Activated CD4-positive, CD25-positive, alpha-beta regulatory T cell treated with anti-CD3 and anti-CD28 coated beads, Interleukin-2, amount 50 U/mL, for 16 hours (primary cell): ENCODE results near the gene TCEANC.

Experiments used
- DNase-seq: peaks from one replicate; pipeline ENCODE4 v3.0.0-alpha.2; 2020; ENCODE audit warnings: low read depth, low spot score

Gene TCEANC

GRCh38 chrX:13691841-13692371 is 39.0 kb downstream of the TCEANC start:
- no peak for DNase-seq

DNA sequence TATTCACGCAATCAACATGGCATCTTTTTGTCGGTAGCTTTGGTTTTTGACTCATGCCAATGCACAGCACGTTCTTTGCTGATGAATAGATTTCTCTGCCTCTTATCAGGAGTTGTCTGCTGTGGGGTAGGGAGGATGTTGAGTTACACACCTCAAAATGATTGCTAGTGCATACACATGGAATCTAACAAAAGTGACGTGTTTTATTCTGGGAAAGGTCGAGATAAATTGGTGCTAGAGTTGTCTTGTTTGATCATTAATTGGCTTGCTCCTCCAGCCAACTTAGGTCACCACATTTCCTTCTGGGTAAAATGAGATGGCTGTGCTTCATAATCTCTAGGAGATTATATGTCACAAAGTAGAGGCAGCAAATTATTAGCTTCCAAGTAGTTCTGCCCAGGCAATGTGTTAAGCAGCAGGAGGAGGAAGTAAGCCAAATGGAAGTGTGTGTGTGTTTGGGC is 39.9 kb downstream of the TCEANC start:
- no peak for DNase-seq

DNA sequence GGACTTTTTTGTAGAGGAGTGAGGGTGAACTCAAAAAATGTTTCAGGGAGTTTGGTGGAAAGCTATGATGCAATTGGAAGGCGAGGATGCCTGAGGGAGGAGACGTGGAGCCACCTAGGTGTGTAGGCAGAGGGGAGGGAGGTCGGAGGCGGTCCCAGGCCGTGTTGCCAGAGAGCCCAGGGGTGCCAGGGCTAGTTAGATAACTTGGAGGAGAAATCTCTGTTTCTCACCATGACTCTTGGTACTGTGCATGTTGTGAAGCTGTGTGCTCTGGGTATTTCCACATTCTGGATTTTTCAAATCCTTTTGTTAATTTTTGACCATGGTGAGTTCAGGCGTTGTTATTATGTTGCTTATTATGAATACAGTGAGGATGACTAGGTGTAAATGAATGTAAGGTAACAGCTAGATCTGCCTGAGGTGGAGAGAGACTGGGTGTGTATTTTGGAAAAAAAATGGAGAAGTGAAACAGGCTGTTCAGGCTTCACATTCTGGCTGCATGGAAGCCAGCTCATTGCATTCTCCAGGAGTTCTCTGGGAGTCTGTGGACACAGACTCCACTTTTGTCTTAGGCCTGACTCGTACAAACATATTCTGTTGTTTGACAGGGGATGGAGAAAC is 40.5 kb downstream of the TCEANC start:
- no peak for DNase-seq

- DNase-seq, result no peak
Measured at GRCh38 chrX:13694359-13694758, 41.4 kb downstream of the TCEANC start.

DNA sequence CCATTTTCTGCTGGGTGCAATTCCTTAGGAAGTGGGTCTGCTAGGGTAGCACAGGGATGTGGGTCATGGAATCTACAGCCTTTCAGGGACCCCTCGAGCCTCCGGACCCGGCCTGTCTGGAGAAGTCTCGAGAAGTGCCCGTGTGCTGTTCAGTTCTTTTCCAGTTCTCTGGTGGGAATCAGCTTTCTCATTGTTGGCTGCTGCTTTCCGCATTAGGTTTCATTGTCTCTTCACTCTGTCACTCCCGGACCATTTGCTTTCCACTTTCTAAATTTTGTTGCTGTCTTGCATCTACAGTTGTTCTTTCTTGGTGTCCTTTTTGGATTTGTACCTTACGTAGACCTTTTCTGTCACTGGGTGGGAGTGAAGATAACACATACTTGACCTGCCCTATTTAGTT is 42.0 kb downstream of the TCEANC start:
- no peak for DNase-seq

DNA sequence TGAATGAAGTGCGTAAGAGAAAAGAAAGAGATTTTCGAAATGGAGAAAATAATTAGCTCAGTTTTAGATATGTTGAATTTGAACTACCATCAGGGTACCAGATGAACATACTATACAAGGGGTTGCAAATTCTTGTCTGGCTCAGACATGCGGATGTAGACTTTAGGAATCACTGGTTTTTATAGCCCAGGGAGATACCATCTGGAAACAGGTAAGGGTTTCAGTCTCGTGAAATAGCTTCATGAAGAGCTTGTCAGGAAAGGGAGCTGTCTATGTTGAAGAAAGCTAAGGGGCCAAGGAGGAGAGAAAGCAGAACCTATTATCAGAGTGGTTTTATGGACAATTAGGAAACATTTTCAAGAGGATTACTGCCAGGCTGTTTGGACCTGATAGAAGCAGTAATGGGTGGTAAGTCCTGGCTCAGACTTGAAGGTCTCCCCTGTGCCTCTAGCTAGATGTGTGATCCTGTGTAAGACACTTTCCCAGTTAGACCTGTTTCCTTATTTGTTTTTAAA is 42.7 kb downstream of the TCEANC start:
- no peak for DNase-seq

- no peak for DNase-seq
Measured at GRCh38 chrX:13697455-13697854, 44.5 kb downstream of the TCEANC start.

- DNase-seq, result no peak
Measured at GRCh38 chrX:13697976-13698375, 45.0 kb downstream of the TCEANC start.

DNA sequence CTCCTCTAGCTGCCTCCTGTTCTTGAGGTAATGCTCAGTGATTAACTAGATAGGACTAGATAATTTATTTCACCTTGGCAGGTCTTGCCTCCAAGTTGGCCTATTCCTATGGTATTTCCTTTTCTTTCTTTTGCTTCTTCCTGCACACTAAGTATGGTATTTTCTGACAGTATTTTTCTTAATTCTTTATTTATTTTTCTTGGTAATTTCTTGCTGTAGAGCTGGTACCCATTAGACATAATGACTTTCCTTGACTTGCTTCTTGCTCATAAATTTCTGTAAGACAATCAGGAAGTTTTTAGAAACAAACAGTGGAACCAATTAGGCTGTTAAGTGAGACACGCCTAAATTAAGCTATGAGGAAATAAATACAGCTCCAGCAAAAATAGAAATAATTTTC is 45.5 kb downstream of the TCEANC start:
- no peak for DNase-seq

DNA sequence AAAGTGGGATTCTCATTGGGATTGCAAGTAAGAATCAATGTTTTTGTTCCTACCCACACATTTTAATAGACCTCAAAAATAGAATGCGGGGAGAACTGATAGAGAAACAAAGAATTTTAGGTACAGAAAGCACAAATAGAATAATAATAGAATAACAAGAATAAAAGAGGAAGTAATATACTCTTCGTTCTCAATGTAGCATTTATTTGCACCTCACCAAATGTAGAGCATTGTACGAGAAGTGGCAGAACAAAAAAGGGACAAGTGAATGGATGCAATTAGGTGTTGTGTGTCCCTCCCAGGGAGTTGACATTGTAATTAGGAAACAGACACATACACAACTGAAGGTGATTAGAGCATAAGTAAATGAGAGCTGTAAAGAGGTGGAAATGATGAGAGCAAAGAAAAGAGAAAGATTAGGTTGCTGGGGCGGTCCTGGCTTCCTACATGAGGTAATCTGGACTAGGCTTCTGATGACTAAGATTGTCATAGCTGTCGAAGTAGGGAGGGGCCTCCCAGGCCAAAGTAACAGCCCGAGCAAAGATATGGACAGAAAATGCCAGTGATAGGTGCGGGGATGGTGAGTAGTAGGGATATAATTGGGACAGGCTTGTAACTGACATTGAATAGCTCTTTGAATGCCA is 46.4 kb downstream of the TCEANC start:
- DNase-seq, result no peak

DNA sequence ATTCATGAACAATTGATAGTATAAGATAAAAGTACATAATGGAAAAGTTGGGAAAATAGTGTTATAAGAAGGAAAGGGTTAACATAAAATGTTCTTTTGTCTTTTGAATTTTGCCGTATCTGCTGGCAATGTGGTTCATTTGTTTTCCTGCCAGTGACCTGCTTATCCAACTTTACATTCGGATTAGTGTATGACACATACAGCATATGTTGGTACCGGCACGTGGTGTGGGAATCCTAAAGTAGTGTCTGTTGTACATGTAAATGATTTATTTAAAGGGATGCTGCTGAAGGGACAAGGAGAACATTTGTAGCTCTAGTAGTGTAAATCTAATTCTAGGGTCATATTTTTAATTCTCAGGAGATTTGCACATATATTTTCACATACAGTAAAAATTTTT is 47.4 kb downstream of the TCEANC start:
- no peak for DNase-seq

- DNase-seq, result no peak
Measured at GRCh38 chrX:13702111-13702789, 49.3 kb downstream of the TCEANC start.

DNA sequence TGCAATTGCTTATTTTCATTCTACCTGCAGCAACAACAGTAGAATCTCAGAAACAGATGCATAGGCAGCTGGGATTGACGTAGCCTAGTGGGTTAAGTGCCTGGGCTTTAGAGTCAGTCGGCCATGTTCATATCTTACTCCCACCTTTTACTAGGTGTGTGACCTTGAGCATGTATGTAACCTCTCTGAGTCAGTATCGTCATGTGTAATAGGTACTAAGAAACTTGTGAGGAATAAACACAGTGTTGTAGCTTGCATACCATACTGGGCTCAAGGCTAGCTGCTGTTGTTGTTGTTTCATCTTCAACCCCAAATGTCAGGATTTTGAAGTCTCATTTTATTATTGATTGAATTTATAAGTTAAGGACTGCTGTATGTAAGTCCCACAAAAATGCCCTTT is 50.2 kb downstream of the TCEANC start:
- no peak for DNase-seq

GRCh38 chrX:13703589-13703988 is 50.6 kb downstream of the TCEANC start:
- no peak for DNase-seq

- DNase-seq, result no peak
Measured at GRCh38 chrX:13711141-13711540, 58.2 kb downstream of the TCEANC start.
